HG03064 (cell line): Measurements from ENCODE around the gene RHBDD3.

Experiments used
- ATAC-seq: cut with Tn5 transposase; IDR thresholded peaks from one replicate; pipeline ENCODE4 v1.9.1; 2021; ENCODE audit warnings: low read depth; ENCODE audit not compliant: unreplicated experiment

Gene RHBDD3

DNA sequence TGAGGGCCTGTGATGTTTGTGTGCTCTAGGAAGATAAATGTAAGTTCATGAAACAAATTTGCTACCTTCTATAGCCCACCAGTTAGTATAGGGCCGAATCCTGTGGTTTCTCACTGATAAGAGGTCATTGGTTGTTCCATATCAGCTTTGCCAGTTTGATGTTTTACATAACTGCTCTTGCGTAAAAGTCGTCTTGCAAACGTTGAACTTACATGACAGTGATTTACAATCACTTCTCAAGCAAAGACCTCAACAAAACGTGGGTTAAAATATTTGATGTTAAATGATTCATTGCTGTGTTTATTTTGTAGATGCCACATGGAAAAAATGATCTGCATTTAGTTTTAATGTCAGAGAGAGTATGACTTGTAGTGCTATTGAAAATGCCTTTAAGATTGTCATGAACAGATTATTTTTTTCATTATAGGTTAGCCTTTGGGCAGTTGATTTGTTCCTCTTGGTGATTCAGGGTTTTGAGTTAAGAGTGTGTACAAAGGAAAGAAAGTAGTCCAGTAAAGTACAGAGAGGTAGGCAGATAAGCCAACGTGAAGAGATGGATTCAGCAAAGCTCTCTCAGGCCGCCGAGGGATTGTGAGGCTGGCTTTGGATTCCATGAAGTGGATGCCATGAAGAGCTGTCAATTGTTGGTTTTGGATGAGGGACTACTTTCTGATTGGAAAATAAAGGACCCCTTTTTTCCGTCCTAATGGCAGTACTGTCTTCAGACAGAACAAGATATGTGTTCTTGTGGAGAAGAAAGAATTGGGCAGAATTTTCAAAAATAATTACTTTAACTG, 2.9 kb upstream of the RHBDD3 start:
- no peak for ATAC-seq

DNA sequence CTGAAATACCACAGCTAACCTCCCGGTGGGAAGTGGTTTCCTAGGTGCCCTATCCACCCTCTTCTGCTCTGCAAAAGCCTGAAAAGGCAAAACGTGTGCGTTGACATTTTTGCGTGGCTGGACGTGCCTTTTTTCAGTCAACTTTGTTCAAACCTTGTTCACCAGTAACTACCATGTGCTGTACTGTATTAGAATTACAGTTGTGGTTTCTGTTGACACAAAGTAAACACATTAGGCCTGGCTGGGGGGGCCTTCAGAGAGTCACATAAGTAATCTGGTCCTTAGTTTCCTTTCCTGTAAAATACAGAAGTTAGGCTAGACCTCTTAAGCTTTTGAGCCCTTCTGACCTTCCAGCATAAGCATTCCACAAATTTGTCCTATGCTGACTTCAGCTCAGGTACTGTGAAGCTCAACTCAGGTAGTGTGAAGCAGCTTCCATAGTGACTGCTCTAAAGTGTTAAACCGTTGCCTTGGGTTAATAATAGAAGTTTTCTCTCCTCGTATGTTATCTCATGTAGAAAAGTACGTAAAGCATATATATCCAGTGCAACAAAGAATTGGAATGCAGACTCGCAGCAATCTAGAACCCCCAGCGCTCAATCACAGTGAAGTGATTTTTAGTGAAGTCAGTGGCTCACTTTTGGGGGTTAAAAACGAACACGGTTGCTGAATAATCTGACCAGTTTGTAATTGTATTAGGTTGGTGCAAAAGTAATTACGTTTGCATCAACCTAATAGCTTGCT, 2.1 kb upstream of the RHBDD3 start:
- no peak for ATAC-seq

DNA sequence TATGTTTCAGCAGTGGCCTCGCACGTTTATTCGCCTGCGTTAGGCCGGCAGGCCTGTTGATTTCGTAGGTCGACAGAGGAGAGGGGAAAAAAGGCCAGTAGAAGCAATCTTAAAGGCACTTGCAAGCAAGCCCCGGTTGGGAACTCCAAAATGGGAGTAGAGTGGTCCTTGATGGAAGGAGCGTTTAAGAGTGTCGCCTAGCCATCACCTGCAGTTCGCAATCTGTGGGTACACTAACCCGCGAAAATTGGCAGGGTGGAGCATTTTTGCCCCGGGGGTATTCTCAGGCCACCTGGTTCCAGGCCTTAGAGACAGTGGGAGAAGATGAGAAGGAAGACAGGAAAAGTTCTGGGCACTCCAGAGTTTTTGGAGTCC, 1.4 kb upstream of the RHBDD3 start:
- ATAC-seq = no peak

DNA sequence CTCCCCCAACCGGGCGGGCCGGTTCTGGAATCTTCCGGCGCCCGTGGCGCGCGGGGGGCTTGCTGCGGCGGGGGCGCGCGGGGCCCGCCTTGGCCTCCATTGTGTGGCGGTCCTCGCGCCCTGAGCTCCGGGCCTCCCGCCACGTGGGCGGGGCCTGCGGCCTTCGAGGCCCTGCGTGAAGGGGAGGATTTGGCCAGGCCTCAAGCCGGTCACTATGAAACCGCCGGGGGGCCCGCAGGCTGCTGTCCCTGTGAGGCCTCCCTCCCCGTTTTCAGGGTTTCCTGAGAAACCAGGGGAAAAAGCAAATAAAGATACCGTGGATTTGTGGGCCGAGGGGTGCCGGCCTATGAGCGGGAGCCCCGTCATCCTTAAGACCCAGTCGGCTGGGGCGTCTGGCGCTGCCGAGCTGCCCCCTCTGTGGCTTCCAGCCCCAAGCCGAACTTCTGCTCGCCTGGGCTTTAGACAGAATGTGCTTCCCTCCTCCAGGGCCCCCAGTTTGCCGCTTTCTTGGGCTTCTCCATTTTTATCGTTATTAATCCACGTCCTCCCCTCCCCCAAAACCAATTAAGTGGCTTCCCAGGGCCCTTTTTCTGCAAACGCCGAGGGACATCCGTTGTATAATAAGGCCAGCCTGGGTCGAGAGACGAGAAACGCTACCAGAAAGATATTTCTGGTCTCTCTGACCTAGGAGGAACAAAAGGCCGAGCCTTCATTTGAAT, 889 bp upstream of the RHBDD3 start:
- ATAC-seq = no peak

GRCh38 chr22:29267462-29267857, 321 bp downstream of the RHBDD3 start:
- ATAC-seq = peak; percentile 25

- no peak for ATAC-seq
Measured at GRCh38 chr22:29266564-29267461, 968 bp downstream of the RHBDD3 start.

- ATAC-seq = no peak
Measured at GRCh38 chr22:29265929-29266328, 1.9 kb downstream of the RHBDD3 start.

DNA sequence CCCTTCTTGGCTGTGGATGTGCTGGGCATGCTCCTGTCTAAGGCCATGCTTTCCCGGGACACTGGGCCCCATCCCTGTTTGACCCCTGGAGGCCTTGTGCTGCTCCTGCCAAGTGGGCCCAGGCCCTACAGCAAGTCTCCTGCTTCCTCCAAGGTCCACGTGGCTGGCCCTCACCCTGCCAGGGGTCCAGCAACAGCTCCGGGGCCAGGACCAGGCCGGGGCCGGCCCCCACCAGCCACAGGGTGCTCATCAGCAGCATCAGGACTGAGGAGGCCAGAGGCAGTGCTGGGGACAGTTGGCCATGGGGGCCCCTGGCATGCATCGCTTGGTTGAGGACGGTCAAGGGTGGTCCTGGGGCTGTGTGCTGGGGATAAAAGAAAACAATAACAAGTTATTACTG, 2.5 kb downstream of the RHBDD3 start:
- ATAC-seq = no peak

- ATAC-seq = no peak
Measured at GRCh38 chr22:29263791-29264276, 3.9 kb downstream of the RHBDD3 start.

DNA sequence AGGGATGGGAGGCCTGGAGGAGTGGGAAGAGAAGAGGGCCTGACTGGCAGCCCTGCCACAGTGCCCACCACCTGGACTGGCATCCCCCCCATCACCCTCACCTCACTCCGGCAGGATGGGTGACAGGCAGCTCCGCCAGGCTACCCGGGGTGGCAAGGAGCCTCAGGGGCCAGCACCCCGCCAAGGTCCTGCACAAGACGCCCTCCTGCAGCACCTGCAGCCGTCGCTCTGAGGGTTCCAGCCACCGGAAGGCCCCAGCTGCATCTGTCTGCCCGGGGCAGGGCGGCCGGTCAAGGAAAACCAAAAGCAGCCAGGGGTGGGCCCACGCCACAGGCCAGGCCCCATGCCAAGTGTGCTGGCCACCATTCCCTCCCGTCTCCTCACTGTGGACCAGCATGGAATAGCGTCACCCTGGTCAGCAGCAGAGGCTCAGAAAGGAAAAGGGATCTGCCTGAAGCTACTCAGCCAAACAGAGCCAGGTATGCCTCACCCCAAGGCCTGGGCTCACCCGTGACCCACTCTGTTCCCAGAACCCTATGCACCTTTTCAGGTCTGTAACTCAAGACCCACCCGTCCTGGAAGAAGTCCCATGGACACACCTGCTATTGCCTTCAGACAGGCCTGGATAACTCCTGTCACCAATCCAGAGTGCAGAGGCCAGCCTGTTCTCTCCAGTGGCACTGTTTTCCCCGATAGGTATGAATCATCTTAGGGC, 7.0 kb downstream of the RHBDD3 start:
- ATAC-seq = no peak

DNA sequence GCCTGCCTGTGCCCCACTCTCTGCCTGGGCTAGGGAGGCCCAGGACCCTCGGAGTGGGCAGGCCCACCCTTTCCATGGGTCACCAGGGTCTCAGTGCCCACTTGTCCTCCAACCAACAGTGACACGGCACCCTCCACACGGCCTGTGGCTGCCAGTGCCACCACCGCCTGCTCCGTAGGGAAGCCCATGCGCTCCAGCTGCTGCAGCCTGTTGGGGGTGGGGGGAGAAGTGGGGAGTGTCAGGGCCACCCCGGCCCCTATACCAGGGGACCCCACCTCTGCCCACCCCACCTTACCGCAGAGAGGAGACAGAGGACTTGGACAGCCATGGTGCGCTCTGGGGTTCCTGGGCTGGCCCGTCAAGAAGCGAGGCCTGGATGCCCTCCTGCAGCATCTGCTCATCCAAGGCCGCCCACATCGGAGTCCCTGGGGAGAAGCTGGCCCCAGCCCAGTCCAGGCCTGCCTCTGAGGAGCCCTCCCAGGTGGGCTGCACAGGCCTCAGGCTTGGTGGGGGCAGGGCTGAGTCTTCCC, 7.7 kb downstream of the RHBDD3 start:
- no peak for ATAC-seq

DNA sequence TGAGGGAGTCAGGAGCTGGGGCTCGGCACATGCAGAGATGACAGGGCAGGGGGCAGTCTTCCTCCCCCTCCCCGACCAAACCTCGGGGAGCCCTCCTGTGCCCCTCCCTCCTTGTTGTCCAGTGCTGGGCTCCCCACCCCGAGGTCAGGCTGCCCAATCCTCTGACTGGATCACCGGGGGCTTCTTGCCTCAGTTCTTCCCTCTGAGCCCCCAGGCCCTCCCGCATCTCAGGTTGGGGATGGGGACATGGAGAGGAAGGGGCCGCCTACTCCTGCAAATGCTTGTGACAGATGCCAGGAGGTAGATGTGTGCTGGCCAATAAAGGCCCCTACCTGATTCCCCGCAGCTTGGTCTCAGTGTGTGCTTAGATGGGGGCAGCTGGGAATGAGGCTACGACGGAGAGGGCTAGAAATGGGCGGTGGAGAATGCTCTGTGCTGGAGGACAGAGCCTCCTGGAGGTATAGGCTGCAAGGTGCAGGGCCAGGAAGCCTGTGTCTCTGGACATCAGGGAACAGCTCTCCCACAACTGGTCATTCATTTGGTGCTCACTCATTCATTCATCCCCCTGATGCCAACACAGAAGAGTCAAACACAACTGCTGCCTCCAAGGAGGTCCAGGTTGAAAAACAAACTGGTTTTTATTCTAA, 8.4 kb downstream of the RHBDD3 start:
- ATAC-seq = no peak

DNA sequence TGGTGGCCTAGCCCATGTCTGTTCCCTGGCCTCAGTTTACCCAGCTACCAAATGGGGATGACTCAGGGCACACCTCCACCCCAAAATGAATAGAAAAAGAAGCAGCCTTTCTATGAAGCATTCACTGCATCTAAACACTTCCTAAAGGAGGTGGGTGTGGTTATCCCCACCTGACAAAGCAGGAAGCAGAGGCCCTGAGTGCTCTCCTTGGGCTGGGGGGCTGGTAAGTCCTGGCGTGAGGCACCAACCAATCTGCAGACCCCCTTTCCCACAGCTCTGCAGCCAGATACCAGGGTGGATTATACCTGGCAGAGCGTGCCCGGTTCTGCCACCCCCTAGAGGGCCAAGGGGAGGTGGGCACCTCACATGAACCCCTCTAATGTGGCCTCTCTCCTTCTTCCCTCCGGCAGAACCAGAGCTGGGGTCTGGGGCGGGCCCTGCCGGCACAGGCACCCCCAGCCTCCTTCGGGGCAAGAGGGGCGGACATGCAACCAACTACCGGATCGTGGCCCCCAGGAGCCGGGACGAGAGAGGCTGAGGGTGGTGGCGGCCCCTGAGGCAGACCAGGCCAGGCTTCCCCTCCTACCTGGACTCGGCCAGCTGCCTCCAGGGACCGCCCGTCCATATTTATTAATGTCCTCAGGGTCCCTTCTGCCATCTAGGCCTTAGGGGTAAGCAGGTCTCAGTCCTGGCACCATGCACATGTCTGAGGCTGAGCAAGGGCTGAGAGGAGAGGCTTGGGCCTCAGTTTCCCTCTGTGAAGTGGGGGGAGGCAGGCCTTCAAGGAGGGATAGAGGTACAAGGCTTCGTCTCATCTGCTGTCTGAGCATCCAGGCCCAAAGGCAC, 9.2 kb downstream of the RHBDD3 start:
- no peak for ATAC-seq

DNA sequence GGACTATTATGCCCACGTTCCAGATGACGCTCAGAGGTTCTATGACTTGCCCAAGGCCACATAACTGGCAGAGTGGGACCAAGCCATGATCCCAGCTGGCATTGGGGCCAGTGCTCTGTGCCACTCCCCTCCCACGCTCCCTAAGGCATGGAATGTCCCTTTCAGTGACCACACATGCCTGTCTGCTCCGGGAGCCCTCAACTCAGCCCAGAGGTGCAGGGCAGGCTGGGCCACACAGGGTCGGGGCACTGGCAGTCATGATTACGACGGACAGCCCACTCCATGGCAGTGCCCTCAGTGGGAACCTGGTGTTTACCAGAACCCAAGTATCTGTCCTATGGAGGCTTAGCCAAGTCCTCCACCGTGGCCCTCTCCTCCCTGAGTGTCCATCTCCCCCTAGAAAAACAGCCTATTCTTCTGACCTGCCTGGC, 10.0 kb downstream of the RHBDD3 start:
- ATAC-seq = no peak

- no peak for ATAC-seq
Measured at GRCh38 chr22:29256606-29257325, 11.0 kb downstream of the RHBDD3 start.

DNA sequence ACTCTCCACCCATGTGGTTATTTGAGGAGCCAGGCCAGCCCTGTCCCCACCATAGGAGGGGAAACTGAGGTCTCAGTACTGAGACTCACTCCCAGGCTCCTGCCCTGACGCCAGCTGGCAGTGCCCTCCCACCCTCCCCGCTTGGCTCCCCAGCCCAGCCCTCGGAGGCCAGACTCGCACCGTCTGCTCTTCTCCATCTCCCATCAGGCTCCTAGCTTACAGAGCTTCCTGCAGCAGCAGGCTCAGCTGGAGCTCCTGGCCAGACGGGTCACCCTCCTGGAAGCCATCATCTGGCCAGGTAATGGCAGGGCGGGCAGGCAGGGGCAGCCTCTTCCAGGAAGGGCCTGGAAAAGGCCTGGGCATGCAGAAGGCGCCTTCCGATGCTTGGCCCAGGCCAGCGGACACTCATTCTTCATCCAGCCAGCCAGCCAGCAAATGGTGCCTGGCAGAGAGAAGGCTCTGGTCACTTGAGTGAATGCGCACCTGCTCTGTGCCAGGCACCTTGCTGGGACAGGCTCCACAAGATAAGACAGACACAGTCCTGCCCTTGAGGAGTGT, 12.6 kb downstream of the RHBDD3 start:
- ATAC-seq = no peak

DNA sequence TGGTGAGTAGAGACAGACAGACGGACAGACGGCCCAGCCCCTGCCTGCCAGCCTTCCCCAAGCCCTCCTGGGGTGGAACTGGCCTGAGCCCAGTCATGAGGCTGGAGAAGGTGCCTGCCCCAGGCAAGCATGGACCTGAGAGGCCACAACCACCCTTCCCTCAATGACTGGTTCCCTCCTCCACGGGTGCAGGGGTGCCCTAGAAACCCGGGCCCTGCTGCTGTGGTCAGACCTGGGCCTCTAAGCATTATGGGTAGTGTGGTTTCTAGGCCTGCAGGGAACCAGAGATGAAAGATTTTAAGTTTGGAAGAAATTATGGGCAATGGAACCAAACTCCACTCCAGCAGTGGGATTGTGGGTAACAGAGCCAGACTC, 13.5 kb downstream of the RHBDD3 start:
- no peak for ATAC-seq
